ENCODE data around the gene ANXA6.
"Not testable (repeated sequence)": the region's sequence is repeated elsewhere in the genome, so short reads cannot be mapped to it uniquely, and the experiment has no call there.

ANXA6 gene

DNA sequence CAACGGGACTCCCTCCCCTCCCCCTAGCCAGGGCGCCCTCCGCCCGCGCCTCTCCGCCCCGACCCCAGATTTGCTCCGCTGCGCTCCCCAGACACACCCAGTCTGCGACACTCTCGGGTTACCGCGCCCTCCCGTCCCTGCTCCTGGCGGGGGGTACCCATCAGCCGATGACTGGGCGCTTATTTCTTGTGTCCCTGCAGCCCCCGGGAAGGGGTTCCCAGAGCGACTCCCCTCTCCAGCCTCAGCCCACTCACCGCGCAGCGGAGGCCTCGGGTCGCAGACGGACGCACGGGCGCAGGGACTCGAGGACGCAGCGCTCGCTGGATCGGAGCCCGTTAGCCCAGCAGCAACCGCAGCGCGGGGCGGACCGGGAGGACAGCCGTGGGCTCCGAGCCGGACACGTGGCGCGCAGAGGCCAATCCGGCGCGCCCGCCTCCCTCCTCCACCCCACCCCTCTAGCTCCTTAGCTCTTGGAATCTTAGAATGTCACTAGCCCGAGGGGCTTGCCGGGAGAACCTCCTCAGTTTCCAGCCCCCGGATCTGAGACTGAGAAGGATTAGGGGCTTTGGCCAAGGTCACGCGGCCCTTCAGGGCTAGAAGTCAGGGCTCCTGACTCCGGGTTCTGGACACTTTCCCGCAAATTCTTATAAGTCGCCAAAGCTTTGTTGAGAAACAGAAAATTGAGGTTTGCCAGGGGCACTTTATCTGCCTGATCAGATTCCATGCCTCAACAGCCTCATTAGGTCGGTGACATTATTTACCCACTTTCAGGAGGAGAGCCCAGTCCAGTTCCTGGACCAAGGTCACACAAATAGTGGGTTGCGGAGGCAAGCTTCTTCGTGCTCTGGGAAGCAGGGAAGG, at the start of gene ANXA6:
ANXA6 (minus strand) TSS at position 354 of the 861 bp plus-strand sequence. CDS start 9,878 bp downstream, outside the sequence.
- DNase-seq, result peak; percentile 60

DNA sequence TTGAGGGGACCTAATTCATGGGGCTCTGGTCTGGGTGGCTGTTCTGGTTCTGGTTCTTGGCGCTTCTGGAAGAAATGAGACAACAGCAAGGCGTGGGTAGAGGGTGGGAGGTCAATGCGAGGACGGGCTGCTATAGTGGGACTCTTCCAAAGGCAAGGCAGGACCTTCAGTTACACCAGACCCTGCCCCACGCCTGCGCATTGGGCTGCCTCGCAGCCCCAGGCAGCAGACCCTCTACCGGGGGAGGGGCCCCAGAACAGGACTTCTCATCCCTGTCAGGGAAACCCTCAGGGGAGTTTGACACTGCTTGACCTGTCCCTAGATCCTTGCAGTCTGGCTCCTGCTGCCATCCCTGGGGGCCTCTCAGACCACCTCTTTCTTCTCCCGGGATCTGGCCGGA, 47.8 kb upstream of the ANXA6 start:
- no peak for DNase-seq

DNA sequence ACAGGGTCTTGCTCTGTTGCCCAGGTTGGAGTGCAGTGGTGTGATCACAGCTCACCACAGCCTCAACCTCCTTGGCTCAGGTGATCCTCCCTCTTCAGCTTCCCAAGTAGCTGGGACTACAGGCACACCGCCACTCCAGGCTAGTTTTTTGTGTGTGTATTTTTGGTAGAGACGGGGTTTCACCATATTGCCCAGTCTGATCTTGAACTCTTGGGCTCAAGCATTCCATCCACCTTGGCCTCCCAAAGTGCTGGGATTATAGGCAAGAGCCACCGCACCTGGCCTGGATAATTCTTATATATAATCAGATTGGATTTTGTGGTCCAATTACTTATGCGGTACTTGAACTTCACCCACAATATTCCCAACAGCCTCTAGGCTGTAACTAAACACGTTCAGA, 46.5 kb upstream of the ANXA6 start:
- DNase-seq, result no peak

DNA sequence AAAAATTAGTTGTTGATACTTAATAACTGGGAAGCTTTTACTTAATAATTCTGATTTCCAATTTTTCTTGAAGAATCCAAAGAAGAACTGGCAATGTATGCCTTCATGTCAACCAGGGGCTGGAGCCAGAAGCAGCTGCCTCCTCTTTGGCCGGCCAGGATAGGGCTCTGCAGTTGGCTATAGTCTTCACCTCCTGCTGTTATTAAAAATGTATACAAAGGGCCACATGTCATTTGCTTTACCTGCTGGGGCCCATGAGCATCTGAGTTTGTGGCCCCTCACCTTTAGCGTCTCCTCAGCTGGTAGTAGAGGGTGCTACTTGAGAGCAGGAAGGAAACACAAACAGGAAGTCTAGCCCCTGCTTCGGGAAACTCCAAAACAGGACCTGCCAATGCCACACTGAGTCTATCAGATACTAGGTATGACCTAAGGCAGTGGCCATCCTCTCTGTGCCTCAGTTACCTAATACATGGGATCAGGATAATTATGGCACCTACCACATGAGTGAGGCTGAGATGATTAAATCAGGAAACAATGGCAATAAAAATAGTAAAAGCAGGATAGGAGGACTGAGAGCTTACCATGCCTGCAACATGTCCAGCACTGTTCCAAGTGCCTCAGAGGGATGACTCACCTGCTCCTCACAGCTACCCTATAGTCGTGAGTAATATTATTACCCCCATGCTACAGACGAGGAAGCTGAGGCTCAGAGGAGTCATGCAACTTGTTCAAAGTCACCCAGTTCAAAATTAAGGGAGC, 45.0 kb upstream of the ANXA6 start:
- DNase-seq, result no peak

DNA sequence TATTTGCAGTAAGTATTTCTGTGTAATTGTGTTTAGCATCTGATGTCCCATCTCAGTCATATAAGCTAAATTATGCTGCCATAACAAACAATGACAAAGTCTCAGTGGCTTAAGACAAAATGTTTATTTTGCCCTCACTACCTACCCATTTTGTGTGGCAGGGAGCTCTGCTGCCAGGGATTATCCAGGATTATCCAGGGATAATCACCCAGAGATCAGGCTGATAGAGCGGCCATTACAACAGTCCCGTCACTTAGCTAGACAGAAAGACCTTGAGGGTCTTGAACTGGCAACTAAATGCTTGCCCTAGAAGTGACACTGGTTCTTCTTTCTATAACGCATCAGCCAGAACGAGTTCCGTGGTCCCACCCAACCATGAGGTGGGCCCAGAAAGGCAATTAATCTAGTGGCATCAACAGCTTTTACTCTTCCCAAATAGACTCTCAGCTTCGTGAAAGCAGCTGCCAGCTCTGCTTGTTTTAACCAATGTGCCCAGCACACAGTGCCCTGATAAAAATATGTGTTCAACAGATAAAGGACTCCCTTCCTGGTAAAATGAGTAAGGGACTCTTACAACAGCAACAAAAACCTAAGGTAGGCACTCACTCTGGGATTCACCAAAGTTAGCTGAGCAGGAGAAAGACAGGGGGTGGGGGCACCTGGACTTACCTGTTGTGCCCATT, 43.5 kb upstream of the ANXA6 start:
- DNase-seq, result no peak

DNA sequence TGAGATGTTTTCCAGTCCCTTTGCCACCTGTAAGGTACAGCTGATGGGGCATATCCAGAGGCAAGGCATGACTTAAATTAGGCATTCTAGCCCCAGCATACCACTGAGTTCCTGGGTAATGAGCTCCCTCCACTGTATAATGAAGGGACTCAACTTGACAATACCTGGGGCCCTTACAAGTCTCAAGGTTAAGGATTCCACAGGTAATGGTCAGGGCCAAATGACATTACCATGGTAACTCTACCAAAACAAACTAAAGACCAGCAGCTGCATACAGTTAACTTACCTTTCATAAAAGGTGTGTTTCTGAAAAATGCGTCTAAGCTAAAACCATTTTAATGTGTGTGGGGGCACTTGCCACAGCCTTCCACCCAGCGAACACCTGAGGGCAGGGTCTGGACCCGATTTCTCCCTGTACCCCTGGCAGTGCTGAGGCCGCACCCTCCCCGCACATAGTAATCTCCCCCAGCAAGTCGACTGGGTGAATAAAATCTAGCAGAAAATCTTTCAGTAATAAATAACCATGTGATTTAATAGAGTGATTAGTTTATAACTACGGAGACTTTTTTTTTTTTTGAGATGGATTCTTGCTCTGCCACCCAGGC, 42.1 kb upstream of the ANXA6 start:
- no peak for DNase-seq

DNA sequence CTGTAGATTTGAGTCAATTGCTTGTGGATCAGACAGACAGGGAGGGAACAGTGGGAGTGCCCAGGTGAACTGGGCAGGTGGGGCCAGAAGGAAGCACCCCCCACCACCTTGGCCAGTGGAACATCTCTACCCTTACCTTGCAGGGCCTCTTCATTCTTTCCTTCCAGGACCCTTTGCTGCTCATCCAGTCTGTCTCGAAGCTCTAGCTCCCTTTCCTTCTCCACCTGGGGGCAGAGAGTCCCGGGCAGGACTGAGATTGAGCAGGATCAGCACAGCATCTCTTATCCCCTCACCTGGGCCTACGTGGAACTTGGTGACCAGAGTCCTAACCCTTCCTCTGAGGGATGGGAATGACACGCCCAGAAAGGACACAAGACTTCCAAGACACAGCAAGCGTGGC, 41.3 kb upstream of the ANXA6 start:
- no peak for DNase-seq

DNA sequence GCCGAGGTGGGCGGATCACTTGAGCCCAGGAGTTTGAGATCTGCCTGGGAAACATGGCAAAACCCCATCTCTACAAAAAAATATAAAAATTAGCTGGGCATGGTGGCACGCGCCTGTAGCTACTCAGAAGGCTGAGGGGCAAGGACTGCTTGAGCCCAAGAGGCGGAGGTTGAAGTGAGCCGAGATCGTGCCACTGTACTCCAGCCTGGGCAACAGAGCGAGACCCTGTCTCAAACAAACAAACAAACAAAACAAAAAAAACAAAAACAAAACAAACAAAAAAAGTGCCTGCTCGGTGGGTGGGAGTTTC, 39.7 kb upstream of the ANXA6 start:
- not testable (repeated sequence) for DNase-seq

DNA sequence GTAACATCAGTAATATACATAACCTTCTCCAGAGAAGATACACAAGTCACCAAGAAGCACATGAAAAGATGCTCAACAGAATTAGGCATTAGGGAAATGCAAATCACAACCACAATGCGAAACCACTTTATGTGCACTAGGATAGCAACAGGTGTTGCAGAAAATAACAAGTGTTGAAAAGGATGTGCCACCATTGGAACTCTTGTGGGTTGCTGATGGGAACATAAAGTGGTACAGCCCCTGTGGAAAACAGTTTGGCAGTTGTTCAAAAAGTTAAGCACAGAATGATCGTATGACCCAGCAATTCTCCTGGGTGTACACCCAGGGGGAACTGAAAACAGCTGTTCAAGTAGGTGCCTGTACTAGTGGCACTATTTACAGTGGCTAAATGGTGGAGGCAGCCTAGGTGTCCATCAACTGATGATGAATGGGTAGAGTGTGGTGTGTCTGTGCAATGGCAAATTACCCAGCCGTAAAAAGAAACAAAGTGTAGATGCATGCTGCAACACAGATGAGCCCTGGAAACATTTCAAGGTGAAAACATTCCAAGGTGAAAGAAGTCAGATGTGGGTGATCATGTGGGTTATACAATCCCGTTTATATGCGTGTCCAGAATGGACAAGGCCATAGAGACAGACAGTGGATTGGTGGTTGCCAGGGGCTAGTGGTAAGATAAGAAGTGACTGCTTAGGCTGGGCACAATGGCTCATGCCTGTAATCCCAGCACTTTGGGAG, 39.1 kb upstream of the ANXA6 start:
- DNase-seq, result no peak

DNA sequence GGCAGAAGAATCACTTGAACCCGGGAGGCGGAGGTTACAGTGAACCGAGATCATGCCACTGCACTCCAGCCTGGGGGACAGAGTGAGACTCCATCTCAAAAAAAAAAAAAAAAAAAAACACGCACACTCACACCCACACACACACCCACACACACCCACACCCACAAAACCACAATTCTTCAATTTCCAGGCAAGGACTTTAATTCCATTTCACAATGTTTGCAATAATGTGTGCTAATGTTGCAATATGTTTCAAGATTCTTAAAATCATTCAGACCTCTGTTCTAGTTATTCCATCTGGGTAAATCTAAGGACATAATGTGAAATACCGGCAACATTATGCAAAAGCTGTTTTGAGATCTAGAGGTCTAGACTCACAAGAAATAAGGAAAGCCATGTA, 38.0 kb upstream of the ANXA6 start:
- no peak for DNase-seq

DNA sequence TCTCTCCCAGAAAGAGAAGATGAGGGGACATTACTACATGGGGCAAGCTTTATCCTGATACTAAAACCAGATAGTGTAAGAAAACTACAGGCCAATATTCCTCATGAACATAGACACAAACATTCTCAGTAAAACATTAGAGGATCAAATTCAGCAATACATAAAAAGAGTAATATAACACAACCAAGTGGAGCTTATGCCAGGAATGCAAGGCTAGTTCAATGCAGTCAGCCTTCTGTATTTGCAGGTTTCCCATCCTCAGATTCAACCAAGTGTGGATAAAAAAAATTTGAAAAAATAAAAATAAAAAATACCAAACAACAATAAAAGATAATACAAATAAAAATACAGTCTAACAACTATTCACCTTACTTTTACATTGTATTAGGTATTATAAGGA, 35.0 kb upstream of the ANXA6 start:
- DNase-seq, result no peak

DNA sequence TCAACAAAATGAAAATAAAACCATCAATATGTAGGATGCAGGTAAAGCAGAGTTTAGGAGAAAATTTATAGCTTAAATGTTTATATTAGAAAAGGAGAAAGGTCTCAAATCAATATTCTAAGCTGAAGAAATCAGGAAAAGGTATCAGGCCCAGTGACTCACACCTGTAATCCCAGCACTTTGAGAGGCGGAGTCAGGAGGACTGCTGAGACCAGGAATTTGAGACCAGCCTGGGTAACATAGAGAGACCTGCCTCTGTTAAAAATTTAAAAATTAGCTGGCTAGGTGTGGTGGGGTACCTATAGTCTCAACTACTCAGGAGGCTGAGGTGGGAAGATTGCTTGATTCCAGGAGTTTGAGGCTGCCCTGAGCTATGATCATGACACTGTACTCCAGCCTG, 34.1 kb upstream of the ANXA6 start:
- DNase-seq, result no peak

DNA sequence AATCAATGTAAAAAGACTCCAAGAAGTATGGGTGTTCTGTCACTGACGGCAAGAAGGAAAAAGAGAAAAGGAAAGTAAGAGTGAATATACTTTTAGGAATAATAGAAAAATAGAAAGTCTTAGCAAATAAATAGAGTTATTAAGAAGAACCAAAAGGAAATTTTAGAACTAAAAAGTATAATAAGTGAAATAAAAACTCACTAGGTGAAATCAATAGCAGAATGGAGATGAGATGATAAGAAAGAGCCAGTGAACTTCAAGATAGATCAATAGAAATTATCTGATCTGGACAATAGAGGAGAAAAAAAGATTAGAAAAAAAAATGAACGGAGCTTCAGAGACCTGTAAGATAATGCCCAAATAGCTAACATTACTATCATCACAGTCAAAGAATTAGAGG, 31.6 kb upstream of the ANXA6 start:
- no peak for DNase-seq

DNA sequence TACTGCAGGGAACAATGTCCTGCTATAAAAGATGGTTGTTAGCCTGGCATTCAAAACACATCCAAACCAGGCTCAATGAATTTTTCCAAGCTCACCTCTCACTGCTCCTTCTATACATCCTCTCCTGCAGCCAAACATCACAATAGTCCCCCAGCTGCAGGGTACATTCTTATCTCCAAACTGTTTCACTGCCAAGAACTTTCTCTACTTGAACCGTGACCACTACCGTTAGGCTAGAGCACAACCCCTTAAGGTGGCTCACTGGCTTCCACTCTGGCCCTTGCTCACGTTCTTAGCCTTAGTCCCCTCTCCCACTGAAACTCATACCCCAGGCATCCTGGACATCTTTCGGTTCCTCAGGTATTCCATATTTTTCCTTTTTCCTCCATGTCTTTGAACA, 29.0 kb upstream of the ANXA6 start:
- DNase-seq, result no peak

DNA sequence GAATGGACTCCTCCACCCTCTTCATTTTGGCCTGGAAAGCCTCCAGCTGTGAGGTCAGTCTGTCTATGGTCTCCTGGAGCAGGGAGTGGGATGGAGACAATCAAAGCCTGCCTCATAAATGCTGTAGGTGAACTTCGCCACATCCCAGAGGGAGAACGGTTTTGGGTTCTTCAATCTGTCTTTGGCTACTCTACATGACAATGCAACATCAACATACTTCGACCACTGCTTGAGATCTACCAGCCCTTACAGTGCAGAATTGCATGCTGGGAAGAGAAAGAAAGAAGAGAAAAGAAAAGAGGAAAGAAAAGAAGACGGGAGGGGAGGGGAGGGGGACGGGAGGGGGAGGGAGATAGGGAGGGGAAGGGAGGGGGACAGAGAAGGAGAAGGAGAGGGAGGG, 28.5 kb upstream of the ANXA6 start:
- DNase-seq, result no peak

DNA sequence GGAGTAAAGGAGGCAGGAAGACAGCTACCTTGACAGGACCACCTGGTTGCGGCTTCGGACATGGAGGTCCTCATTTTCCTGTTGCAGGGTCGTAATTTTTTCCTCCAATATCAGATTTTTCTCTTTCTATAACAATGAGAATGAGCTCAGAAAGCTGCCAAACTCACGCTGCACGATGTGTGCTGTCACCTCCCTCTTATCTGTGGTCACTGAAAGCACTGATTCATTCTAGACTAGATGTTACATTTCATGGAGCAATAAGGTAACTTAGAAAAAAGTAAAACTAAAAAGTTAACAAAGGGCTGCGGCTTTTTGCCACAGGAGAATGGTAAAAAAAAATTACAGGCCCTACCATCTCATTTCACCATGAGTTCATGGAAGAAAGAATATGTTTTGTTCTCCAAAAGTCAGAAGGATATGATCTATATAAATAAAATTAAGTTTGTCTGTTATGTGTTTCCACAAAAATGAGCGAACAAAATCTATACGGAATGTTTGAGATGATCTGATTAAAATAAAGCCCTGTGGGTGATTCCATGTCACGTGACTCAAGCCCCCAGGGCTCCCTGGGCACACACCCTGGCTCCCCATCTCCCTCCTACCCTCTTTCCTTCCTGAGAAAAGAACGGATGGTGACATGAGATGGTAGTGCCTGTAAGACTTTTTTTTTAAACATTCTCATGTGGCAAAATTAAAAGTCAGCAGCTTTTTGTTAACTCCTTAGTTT, 26.9 kb upstream of the ANXA6 start:
- no peak for DNase-seq

DNA sequence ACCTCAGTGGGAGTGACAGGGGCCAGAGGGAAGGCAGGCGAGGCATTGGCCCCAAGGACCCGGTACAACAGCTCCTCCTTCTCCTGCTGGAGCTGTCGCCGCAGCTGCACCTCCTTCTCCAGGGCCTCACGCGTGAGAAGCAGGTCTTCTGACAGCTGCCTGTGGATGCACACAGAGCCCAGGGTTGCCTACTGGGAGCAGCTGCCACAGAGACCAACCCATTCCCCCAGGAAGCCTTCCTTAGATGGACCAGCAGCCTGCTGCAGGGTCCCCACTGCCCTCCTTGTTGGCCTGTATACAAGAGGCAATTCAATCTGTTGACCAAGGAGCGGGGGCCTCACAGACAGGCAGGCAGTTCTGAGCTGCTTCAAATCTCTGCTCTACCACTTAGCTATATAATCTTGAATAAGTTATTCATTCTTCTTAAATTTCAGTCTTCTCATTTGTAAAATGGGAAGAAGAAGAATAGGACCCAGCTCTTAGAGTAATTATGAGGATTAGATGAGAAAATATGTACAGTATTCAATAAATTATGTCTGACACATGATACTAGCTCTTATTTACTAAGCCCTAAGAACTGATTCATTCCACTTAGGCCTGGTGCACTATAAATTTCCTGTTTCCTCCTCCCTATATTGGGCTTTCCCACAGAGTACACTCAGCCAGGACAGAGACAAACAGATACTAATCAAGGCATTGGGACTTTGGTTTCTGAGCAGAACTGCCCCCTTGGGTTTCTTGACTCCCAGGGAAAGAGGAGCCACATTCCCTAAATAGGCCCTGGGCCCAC, 26.1 kb upstream of the ANXA6 start:
- peak; percentile 19 for DNase-seq

DNA sequence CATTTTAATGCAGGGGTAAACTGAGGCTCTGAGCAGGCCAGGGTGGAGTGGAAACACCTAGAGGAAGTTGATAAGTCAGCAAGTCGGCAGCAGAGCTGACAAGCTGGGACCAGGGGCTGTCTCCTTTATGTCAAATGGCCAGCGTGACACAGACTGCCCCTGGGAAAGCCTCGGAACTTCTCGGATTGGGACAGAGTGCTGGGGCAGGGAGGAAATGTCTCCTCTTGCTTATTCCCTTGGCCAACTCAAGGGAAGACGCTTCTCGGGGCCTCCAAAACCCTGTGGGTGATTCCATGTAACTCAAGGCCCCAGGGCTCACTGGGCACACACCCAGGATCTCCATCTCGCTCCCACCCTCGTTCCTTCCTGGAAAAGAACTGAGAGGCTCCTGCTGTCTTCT, 25.4 kb upstream of the ANXA6 start:
- DNase-seq, result no peak

DNA sequence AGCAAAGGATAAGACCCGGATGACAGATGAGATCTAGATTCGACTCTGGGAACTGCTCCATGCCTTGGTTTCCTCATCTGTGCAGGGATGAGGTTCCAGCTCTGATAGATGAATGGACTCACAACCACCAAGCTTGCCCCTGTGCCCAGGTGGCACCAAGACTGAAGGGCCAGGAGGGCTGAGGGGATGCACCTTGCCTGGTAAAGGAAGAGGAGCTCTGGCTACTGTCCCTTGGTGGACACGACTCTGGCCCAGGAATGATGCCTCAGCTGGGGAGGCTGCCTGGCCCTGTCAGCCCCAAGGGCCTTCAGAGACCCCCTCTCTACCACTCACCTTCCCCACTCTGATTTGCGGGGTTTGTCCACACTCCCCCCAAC, 24.9 kb upstream of the ANXA6 start:
- no peak for DNase-seq

DNA sequence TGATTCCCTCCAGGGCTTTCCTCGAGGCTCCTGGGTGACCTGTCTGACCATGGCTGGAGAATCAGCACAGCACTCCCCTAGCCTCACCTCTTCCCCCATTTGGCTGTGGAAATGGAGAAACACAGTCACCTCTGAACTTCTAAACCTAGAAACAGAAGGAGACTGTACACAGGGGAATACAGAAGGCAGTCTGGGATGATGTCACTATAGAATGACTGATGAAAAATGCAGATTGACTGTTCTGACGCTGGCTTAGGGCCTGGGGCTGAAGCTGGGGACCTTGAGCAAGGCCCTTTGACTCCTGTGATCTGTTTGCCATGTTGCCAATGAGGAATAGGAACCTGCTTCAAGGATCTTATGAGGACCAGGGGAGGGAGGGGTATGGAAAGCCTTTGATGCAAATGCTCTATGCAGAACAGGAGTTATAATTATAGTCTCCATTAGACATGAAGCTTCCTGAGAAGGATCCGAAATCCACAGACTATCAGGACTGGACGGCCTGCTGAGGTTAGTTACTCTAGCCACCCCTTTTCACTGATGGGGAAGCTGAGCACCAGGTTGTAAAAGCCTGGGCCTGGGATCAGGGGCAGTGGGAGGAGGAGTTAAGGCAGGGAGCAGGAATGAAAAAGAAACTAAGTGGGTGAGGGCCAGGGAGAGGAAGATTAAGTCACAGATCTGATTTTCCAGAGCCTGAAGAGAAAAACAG, 24.4 kb upstream of the ANXA6 start:
- no peak for DNase-seq

DNA sequence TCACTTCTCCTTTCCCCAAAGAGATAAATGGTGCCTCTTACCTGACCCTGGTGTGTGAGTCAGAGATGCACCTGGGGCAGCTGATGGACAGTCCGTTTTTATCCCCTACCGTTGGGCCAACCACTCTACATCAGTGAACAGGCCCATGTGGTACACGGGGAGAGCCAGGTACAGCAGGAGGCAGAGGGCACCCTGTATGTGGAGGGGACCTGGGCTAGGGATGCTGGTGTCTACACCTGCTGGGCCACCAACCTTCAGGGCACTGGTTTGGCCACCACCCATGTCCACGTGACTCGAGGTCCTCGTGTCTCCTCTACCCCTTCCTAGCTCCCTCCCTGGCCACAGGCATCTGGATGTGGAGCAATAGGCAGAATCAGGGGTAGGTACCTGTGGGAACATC, 22.7 kb upstream of the ANXA6 start:
- DNase-seq, result no peak

All from NCI-H1092 treated with DMSO at 0.1 percent for 48 hours (cell line).